ENCODE measurements around the gene REC114. TPM values are rescaled to one million over a fixed set of nuclear protein-coding genes. Genes with fewer than 3 reads are reported as not detected.
A peak's percentile ranks its signal among the peaks of the same experiment; 100 is the strongest.

Gene REC114
- polyA plus RNA-seq, 3 donors: not detected

GRCh38 chr15:73608475-73608874 is 165.5 kb downstream of the REC114 start:
- peaks cover 8 to 23% of the 10 kb centered on the region in 2 donors for H3K36me3 Mint-ChIP-seq
- no peaks in the 10 kb centered on the region for H3K27me3 Mint-ChIP-seq (ENCODE audit: low read depth in 3 of 3)
- DNase-seq: no peak
- Histone ChIP-seq H3K9ac (ENCODE audit: insufficient read depth, low read length, poor library complexity, severe bottlenecking) (no peak overlapping the region), H3K4me2 (replicated peaks; ENCODE audit: extremely low read depth, low read length, poor library complexity, severe bottlenecking) (no peak overlapping the region), H3K27me3 (ENCODE audit: control insufficient read depth in 2 of 2, insufficient read depth in 2 of 2, low read length in 2 of 2) (no peaks in the 10 kb centered on the region), H3K4me3 (replicated peaks in 1 of 3; ENCODE audit: low read depth in 2 of 3, low read length in 3 of 3) (no peak overlapping the region), H4K20me1 (ENCODE audit: insufficient read depth, low read length) (peaks cover 100% of the 10 kb centered on the region), H2AFZ (ENCODE audit: insufficient read depth, low read depth, low read length, poor library complexity, severe bottlenecking) (no peak overlapping the region), H3K27ac (ENCODE audit: low read depth in 1 of 2, low read length in 2 of 2) (no peak overlapping the region), H3K79me2 (ENCODE audit: insufficient read depth, low read length) (peaks cover 100% of the 10 kb centered on the region), H3K4me1 (ENCODE audit: control insufficient read depth in 1 of 2, insufficient read depth in 2 of 2, low read length in 2 of 2) (peaks cover 13 to 32% of the 10 kb centered on the region in 2 donors), H3K9me3 (replicated peaks in 1 of 2; ENCODE audit: control insufficient read depth in 1 of 2, insufficient read depth in 1 of 2, low read length in 2 of 2) (no peaks in the 10 kb centered on the region), H3K36me3 (replicated peaks in 1 of 2; ENCODE audit: control insufficient read depth in 1 of 2, insufficient read depth in 2 of 2, low read length in 2 of 2) (peaks cover 0 to 15% of the 10 kb centered on the region in 2 donors)
- H3K27ac Mint-ChIP-seq: peak overlapping the region in 5 of 7 donors; percentile 18 to 50 (median 36)
- intact Hi-C loops (cut with micrococcal nuclease): no loop called here
- no peak for TF ChIP-seq CTCF (IDR thresholded peaks at IDR 0.05)
- H3K4me3 Mint-ChIP-seq: no peak overlapping the region
- H3K9me3 Mint-ChIP-seq: no peaks in the 10 kb centered on the region
- 100% methylated on average over 1 of the region's 1 CpG for WGBS (ENCODE audit: insufficient coverage)
- peaks cover 59% of the 10 kb centered on the region for H3K4me1 Mint-ChIP-seq

GRCh38 chr15:73608941-73609340 is 166.0 kb downstream of the REC114 start:
- no peaks in the 10 kb centered on the region for H3K27me3 Mint-ChIP-seq (ENCODE audit: low read depth in 3 of 3)
- Histone ChIP-seq H3K79me2 (ENCODE audit: insufficient read depth, low read length) (peaks cover 100% of the 10 kb centered on the region), H3K9me3 (replicated peaks in 1 of 2; ENCODE audit: control insufficient read depth in 1 of 2, insufficient read depth in 1 of 2, low read length in 2 of 2) (no peaks in the 10 kb centered on the region), H3K4me3 (replicated peaks in 1 of 3; ENCODE audit: low read depth in 2 of 3, low read length in 3 of 3) (no peak overlapping the region), H3K36me3 (replicated peaks in 1 of 2; ENCODE audit: control insufficient read depth in 1 of 2, insufficient read depth in 2 of 2, low read length in 2 of 2) (peaks cover 0 to 12% of the 10 kb centered on the region in 2 donors), H3K9ac (ENCODE audit: insufficient read depth, low read length, poor library complexity, severe bottlenecking) (no peak overlapping the region), H4K20me1 (ENCODE audit: insufficient read depth, low read length) (peaks cover 100% of the 10 kb centered on the region), H2AFZ (ENCODE audit: insufficient read depth, low read depth, low read length, poor library complexity, severe bottlenecking) (no peak overlapping the region), H3K4me2 (replicated peaks; ENCODE audit: extremely low read depth, low read length, poor library complexity, severe bottlenecking) (no peak overlapping the region), H3K27me3 (ENCODE audit: control insufficient read depth in 2 of 2, insufficient read depth in 2 of 2, low read length in 2 of 2) (no peaks in the 10 kb centered on the region), H3K27ac (ENCODE audit: low read depth in 1 of 2, low read length in 2 of 2) (no peak overlapping the region), H3K4me1 (ENCODE audit: control insufficient read depth in 1 of 2, insufficient read depth in 2 of 2, low read length in 2 of 2) (peaks cover 13 to 27% of the 10 kb centered on the region in 2 donors)
- no CpG with 5 or more reads among the region's 2 CpGs for WGBS (ENCODE audit: insufficient coverage)
- no peak overlapping the region for H3K4me3 Mint-ChIP-seq
- peak overlapping the region in 5 of 7 donors; percentile 11 to 50 (median 34) for H3K27ac Mint-ChIP-seq
- peaks cover 59% of the 10 kb centered on the region for H3K4me1 Mint-ChIP-seq
- DNase-seq: no peak
- H3K36me3 Mint-ChIP-seq: peaks cover 7 to 22% of the 10 kb centered on the region in 2 donors
- TF ChIP-seq CTCF (IDR thresholded peaks at IDR 0.05): no peak
- peaks cover 0 to under 1% (median 0%) of the 10 kb centered on the region in 7 donors for H3K9me3 Mint-ChIP-seq
- intact Hi-C loops (cut with micrococcal nuclease): no loop called here

Other genes starting within 250 kb of the REC114 start
- not detected for gene HCN4, start 74.2 kb upstream of the REC114 start, polyA plus RNA-seq
- 100 to 1,000 TPM in 1 of 3 donors, 10 to 100 TPM in 2; 86.5 to 137 (median 88.0) TPM for gene NPTN, start 190.2 kb downstream of the REC114 start, polyA plus RNA-seq
- under 1 TPM; 0.52 to 0.72 (median 0.64) TPM for gene CD276, start 241.2 kb downstream of the REC114 start, polyA plus RNA-seq

Measured in CD14-positive monocyte (primary cell).